ENCODE data around the gene DCP1A. TPM values are rescaled to one million over a fixed set of nuclear protein-coding genes. Genes with fewer than 3 reads are reported as not detected.
"Not testable (repeated sequence)": the region's sequence is repeated elsewhere in the genome, so short reads cannot be mapped to it uniquely, and the experiment has no call there.

DCP1A gene
- total RNA-seq: 21.5 TPM
- long read RNA-seq, full-length matches to known transcripts: 6 of 13 reads
- long read RNA-seq, partial matches to known transcripts: 1 of 13 reads
- long read RNA-seq, other reads (novel, unspliced or antisense): 6 of 13 reads

GRCh38 chr3:53347261-53348064, at the start of gene DCP1A:
TSS of gene DCP1A (minus strand) at chr3:53347543. CDS start at chr3:53347517, 26 bp downstream.
- peak; percentile 97 for ATAC-seq
- peak; percentile 95 for DNase-seq
- intact Hi-C loops (cut with micrococcal nuclease): no loop called here

- ATAC-seq (no peak), DNase-seq (no peak)
- intact Hi-C loops (cut with micrococcal nuclease): no loop called here
Measured at GRCh38 chr3:53384465-53385423, 37.4 kb upstream of the DCP1A start.

GRCh38 chr3:53382106-53382505, 34.8 kb upstream of the DCP1A start:
- intact Hi-C loops (cut with micrococcal nuclease): no loop called here
- DNase-seq (no peak), ATAC-seq (no peak)

GRCh38 chr3:53380306-53380705, 33.0 kb upstream of the DCP1A start:
- intact Hi-C loops (cut with micrococcal nuclease): no loop called here
- DNase-seq: no peak
- ATAC-seq: no peak

- DNase-seq (no peak), ATAC-seq (no peak)
- intact Hi-C loops (cut with micrococcal nuclease): no loop called here
Measured at GRCh38 chr3:53379898-53380297, 32.6 kb upstream of the DCP1A start.

GRCh38 chr3:53377794-53378193, 30.5 kb upstream of the DCP1A start:
- intact Hi-C loops (cut with micrococcal nuclease): no loop called here
- ATAC-seq (no peak), DNase-seq (no peak)

GRCh38 chr3:53376679-53377078, 29.3 kb upstream of the DCP1A start:
- ATAC-seq (no peak), DNase-seq (no peak)
- intact Hi-C loops (cut with micrococcal nuclease): no loop called here

- ATAC-seq (peak; percentile 74), DNase-seq (peak; percentile 49)
- intact Hi-C loops (cut with micrococcal nuclease): no loop called here
Measured at GRCh38 chr3:53375019-53375418, 27.7 kb upstream of the DCP1A start.

GRCh38 chr3:53370719-53371118, 23.4 kb upstream of the DCP1A start:
- ATAC-seq; intact Hi-C loops (cut with micrococcal nuclease); DNase-seq: not testable (repeated sequence)

- no peak for ATAC-seq
- intact Hi-C loops (cut with micrococcal nuclease): no loop called here
- no peak for DNase-seq
Measured at GRCh38 chr3:53361852-53362251, 14.5 kb upstream of the DCP1A start.

- DNase-seq (no peak), ATAC-seq (no peak)
- intact Hi-C loops (cut with micrococcal nuclease): no loop called here
Measured at GRCh38 chr3:53357458-53357857, 10.1 kb upstream of the DCP1A start.

- DNase-seq: no peak
- intact Hi-C loops (cut with micrococcal nuclease): no loop called here
Measured at GRCh38 chr3:53354945-53355498, 7.7 kb upstream of the DCP1A start.

GRCh38 chr3:53353202-53353601, 5.9 kb upstream of the DCP1A start:
- ATAC-seq: no peak
- intact Hi-C loops (cut with micrococcal nuclease): no loop called here
- no peak for DNase-seq

More at GRCh38 chr3:53354945-53355498, 7.7 kb upstream of the DCP1A start:
- ATAC-seq: no peak

- ATAC-seq: no peak
- intact Hi-C loops (cut with micrococcal nuclease): no loop called here
- DNase-seq: no peak
Measured at GRCh38 chr3:53350652-53351051, 3.3 kb upstream of the DCP1A start.

GRCh38 chr3:53348118-53348517, 775 bp upstream of the DCP1A start:
- intact Hi-C loops (cut with micrococcal nuclease); ATAC-seq; DNase-seq: not testable (repeated sequence)

- no peak for ATAC-seq
- DNase-seq: no peak
- intact Hi-C loops (cut with micrococcal nuclease): no loop called here
Measured at GRCh38 chr3:53346922-53347260, 452 bp downstream of the DCP1A start.

- no peak for ATAC-seq
- intact Hi-C loops (cut with micrococcal nuclease): no loop called here
- no peak for DNase-seq
Measured at GRCh38 chr3:53346514-53346913, 829 bp downstream of the DCP1A start.

- ATAC-seq (peak; percentile 72), DNase-seq (peak; percentile 58)
- intact Hi-C loops (cut with micrococcal nuclease): no loop called here
Measured at GRCh38 chr3:53342353-53342752, 5.0 kb downstream of the DCP1A start.

- intact Hi-C loops (cut with micrococcal nuclease): no loop called here
- ATAC-seq: peak; percentile 44
- no peak for DNase-seq
Measured at GRCh38 chr3:53337167-53337940, 10.0 kb downstream of the DCP1A start.

All from left ventricle myocardium superior (tissue), 1 donor.